A549 (cell line): ENCODE data around the gene KRT37. TPM values are rescaled to one million over a fixed set of nuclear protein-coding genes. Genes with fewer than 3 reads are reported as not detected.
"Not testable (repeated sequence)": the region's sequence is repeated elsewhere in the genome, so short reads cannot be mapped to it uniquely, and the experiment has no call there.

Source experiments
- ATAC-seq, 2 experiments: fragments of 200-7000 bp in 1 of 2; fragments of >200 bp in 1 of 2; cut with Nextera tagmentation in 1 of 2; cut with Tn5 transposase in 1 of 2; 3 replicates each; pipeline versions ENCODE4 v1.8.0 to v1.9.1; 2018 to 2020; ENCODE audit warnings: mild to moderate bottlenecking in 1 of 2, moderate library complexity in 1 of 2
- CTCF ChIA-PET: fragments of 300-600 bp; sonication (Branson Sonifier 250); formaldehyde crosslinking; extraction: SDS; loops from one replicate; lab custom pipeline; 2021; ENCODE audit warnings: antibody characterized with exemption, inconsistent platforms; lab: Yijun Ruan, JAX
- POLR2A ChIA-PET: fragments of 350-600 bp; formaldehyde crosslinking; extraction: SDS; loops from one replicate; lab custom pipeline; 2021; ENCODE audit warnings: antibody characterized with exemption, inconsistent platforms; lab: Yijun Ruan, JAX
- DNase-seq, 2 experiments: peaks; one replicate each; pipeline versions ENCODE4 v3.0.0 to v3.0.0-alpha.2; 2011 to 2016; ENCODE audit warnings: low read depth in 1 of 2, low spot score in 1 of 2
- FAIRE-seq: peaks from 2 replicates; lab custom pipeline; 2011; peaks lifted over from hg19 to GRCh38; lab: Jason Lieb, UNC
- H3K27ac ChIP-seq, 2 experiments: fragments of >200 bp; sonication (Bioruptor Twin); formaldehyde crosslinking; 3 replicates each; pipeline ENCODE4 v1.5.1; 2016 to 2017
- H3K4me1 ChIP-seq: fragments of >200 bp; sonication (Bioruptor Twin); formaldehyde crosslinking; 3 replicates; pipeline ENCODE4 v1.6.1; 2016
- H3K4me2 ChIP-seq: fragments of >200 bp; sonication (Bioruptor Twin); formaldehyde crosslinking; 3 replicates; pipeline ENCODE4 v1.6.1; 2016
- H3K4me3 ChIP-seq: fragments of >200 bp; sonication (Bioruptor Twin); formaldehyde crosslinking; 3 replicates; pipeline ENCODE4 v1.5.1; 2016
- H3K9me3 ChIP-seq: fragments of >200 bp; sonication (Bioruptor Twin); formaldehyde crosslinking; 3 replicates; pipeline ENCODE4 v1.6.1; 2016
- CBX2 ChIP-seq: fragments of 200-600 bp; sonication (generic); IDR thresholded peaks from 2 replicates; pipeline ENCODE4 v1.6.1; 2016; ENCODE audit warnings: low read depth, mild to moderate bottlenecking, borderline replicate concordance
- CHD2 ChIP-seq: fragments of 150-350 bp; IDR thresholded peaks from 2 replicates; pipeline ENCODE4 v1.6.1; 2014; ENCODE audit warnings: low read length; ENCODE audit not compliant: partially characterized antibody
- CHD4 ChIP-seq: fragments of 200-600 bp; sonication (generic); IDR thresholded peaks from 2 replicates; pipeline ENCODE4 v1.6.1; 2016; ENCODE audit warnings: antibody characterized with exemption, mild to moderate bottlenecking, borderline replicate concordance
- CTCF ChIP-seq: fragments of >200 bp; sonication (Bioruptor Twin); formaldehyde crosslinking; IDR thresholded peaks from 3 replicates; pipeline ENCODE4 v1.5.1; 2016
- E2F6 ChIP-seq: IDR thresholded peaks from 2 replicates; pipeline ENCODE4 v1.6.1; 2012; ENCODE audit warnings: low read depth, borderline replicate concordance
- EHMT2 ChIP-seq: fragments of 200-600 bp; sonication (generic); IDR thresholded peaks from 2 replicates; pipeline ENCODE4 v1.6.1; 2016; ENCODE audit warnings: antibody characterized with exemption, low read depth, mild to moderate bottlenecking, moderate library complexity
- EP300 ChIP-seq, 2 experiments: fragments of >200 bp; sonication (Bioruptor Twin); formaldehyde crosslinking; IDR thresholded peaks; 2 replicates in 1 of 2; 3 replicates in 1 of 2; pipeline ENCODE4 v1.6.1; 2016 to 2017
- FOSB ChIP-seq: fragments of 250-450 bp; sonication (Bioruptor Pico); IDR thresholded peaks from 2 replicates; pipeline ENCODE4 v1.5.0; 2020; ENCODE audit warnings: mild to moderate bottlenecking, moderate library complexity
- FOSL2 ChIP-seq, 2 experiments: fragments of 450-650 bp in 1 of 2; fragments of >200 bp in 1 of 2; sonication (Bioruptor Twin) in 1 of 2; formaldehyde crosslinking; IDR thresholded peaks; 2 replicates each; pipeline versions ENCODE4 v1.5.0 to v1.6.1; 2016 to 2020; ENCODE audit warnings: mild to moderate bottlenecking in 1 of 2, moderate library complexity in 1 of 2
- GATA3 ChIP-seq: IDR thresholded peaks from 2 replicates; pipeline ENCODE4 v1.6.1; 2012; ENCODE audit warnings: borderline replicate concordance
- HDAC2 ChIP-seq: fragments of 200-600 bp; sonication (generic); IDR thresholded peaks from 2 replicates; pipeline ENCODE4 v1.6.1; 2016
- HMGXB4 ChIP-seq: fragments of 250-450 bp; sonication (Bioruptor Pico); IDR thresholded peaks from 2 replicates; pipeline ENCODE4 v1.5.0; 2021; ENCODE audit warnings: mild to moderate bottlenecking, moderate library complexity, borderline replicate concordance
- HOXA7 ChIP-seq: fragments of 250-450 bp; sonication (Bioruptor Pico); IDR thresholded peaks from 2 replicates; pipeline ENCODE4 v1.5.0; 2020; ENCODE audit warnings: mild to moderate bottlenecking, moderate library complexity
- HOXB13 ChIP-seq: fragments of 250-450 bp; sonication (Bioruptor Pico); IDR thresholded peaks from 2 replicates; pipeline ENCODE4 v1.5.0; 2020; ENCODE audit warnings: low read depth, mild to moderate bottlenecking, moderate library complexity
- JUN ChIP-seq, 2 experiments: fragments of >200 bp; sonication (Bioruptor Twin); formaldehyde crosslinking; IDR thresholded peaks; 2 replicates in 1 of 2; 3 replicates in 1 of 2; pipeline ENCODE4 v1.6.1; 2016 to 2017
- JUNB ChIP-seq: fragments of >200 bp; sonication (Bioruptor Twin); formaldehyde crosslinking; IDR thresholded peaks from 2 replicates; pipeline ENCODE4 v1.6.1; 2016
- MAFK ChIP-seq: fragments of 450-650 bp; IDR thresholded peaks from 2 replicates; pipeline ENCODE4 v1.6.1; 2014; ENCODE audit not compliant: partially characterized antibody
- NFE2L2 ChIP-seq: fragments of 150-350 bp; conservative IDR thresholded peaks from 2 replicates; pipeline ENCODE4 v1.6.1; 2014; ENCODE audit warnings: low read length
- POLR2A ChIP-seq: IDR thresholded peaks from 2 replicates; pipeline ENCODE4 v1.6.1; 2012; ENCODE audit warnings: mild to moderate bottlenecking, low read length
- POLR2AphosphoS2 ChIP-seq: conservative IDR thresholded peaks from 2 replicates; pipeline ENCODE4 v1.6.1; 2012; ENCODE audit warnings: low read length, improper control_type of control experiment, inconsistent platforms
- RARB ChIP-seq: fragments of 250-450 bp; sonication (Bioruptor Pico); IDR thresholded peaks from 2 replicates; pipeline ENCODE4 v1.8.0; 2021; ENCODE audit warnings: mild to moderate bottlenecking, moderate library complexity
- RFX5 ChIP-seq: fragments of 450-650 bp; IDR thresholded peaks from 2 replicates; pipeline ENCODE4 v1.7.1; 2014; ENCODE audit warnings: antibody characterized with exemption, mild to moderate bottlenecking, moderate library complexity
- TP53 ChIP-seq: fragments of 250-450 bp; sonication (Bioruptor Pico); IDR thresholded peaks from 2 replicates; pipeline ENCODE4 v1.5.0; 2021; ENCODE audit warnings: mild to moderate bottlenecking, moderate library complexity
- USF2 ChIP-seq: fragments of 450-650 bp; IDR thresholded peaks from 2 replicates; pipeline ENCODE4 v1.6.1; 2014; ENCODE audit warnings: antibody characterized with exemption
- WGBS: methylation state at CpG from one replicate; pipeline ENCODE4 v1.1.6; 2017; ENCODE audit errors: missing lambda C conversion rate; 5-methylcytosine and 5-hydroxymethylcytosine counted together
- polyA plus RNA-seq, 4 experiments: library from polyadenylated mRNA; depleted of rRNA in 3 of 4; stranded (reverse); fragments of >200 nt; fragmentation: RNase III in 1 of 4; extraction: RNeasy Plus Mini Kit Qiagen cat#74134 plus additional on column Dnase treatment in 1 of 4; gene quantifications; 2 replicates in 3 of 4; 3 replicates in 1 of 4; pipeline ENCODE4 v1.2.3, GENCODE V29; 2011 to 2017

Gene KRT37
- polyA plus RNA-seq, 2 of the 4 experiments (the other 2 are of a cell fraction), result not detected

GRCh38 chr17:41428591-41429291 lies 4.4 kb upstream of the KRT37 start:
- no peak overlapping the region for H3K27ac ChIP-seq
- TF ChIP-seq GATA3 (no peak), E2F6 (no peak), CHD4 (no peak), HMGXB4 (CRISPR knock-in tag) (no peak), FOSL2 (IDR thresholded peaks at IDR 0.05) (no peak), FOSL2 (CRISPR knock-in tag; IDR thresholded peaks at IDR 0.05) (peak; percentile 39; the same call in 1 of the 2 replicates), RFX5 (no peak), USF2 (no peak)
- TF ChIP-seq, all 56 proteins: peak for 1
- H3K9me3 ChIP-seq, result no peaks in the 10 kb centered on the region
- FAIRE-seq (no peak), ATAC-seq (0 out of 6 replicates have a peak, but pooled peaks of 1 of the 2 experiments have one; percentile 59), DNase-seq (no peak)
- 57% methylated on average over 4 of the region's 4 CpGs for WGBS
- CTCF ChIA-PET, result interaction anchor here (1.3 to 1.4 kb wide), 2 partner anchors 11 to 220 kb away, joined by 3 to 5 read pairs; no protein-coding TSS in a partner anchor
- H3K4me1 ChIP-seq, result no peaks in the 10 kb centered on the region
- POLR2A ChIA-PET, result no interaction called here
- no peak overlapping the region for H3K4me3 ChIP-seq
- no peak overlapping the region for H3K4me2 ChIP-seq

GRCh38 chr17:41422586-41422985 lies 1.8 kb downstream of the KRT37 start:
- ATAC-seq, H3K27ac ChIP-seq, DNase-seq, POLR2A ChIA-PET, H3K4me3 ChIP-seq, FAIRE-seq, H3K4me1 ChIP-seq, H3K9me3 ChIP-seq, H3K4me2 ChIP-seq: not testable (repeated sequence)
- CTCF ChIA-PET, result interaction anchor here (1.0 to 1.8 kb wide), 3 partner anchors 17 to 65 kb away, joined by 3 to 4 read pairs (median 3); no protein-coding TSS in a partner anchor
- 71% methylated on average over 9 of the region's 11 CpGs for WGBS

GRCh38 chr17:41421617-41422016 lies 2.8 kb downstream of the KRT37 start:
- 0 out of 3 replicates have a peak, but pooled peaks cover 4% of the 10 kb centered on the region for H3K4me1 ChIP-seq
- no peak for DNase-seq
- ATAC-seq, result no peak
- POLR2A ChIA-PET, result no interaction called here
- H3K4me2 ChIP-seq, result no peak overlapping the region
- no peak overlapping the region for H3K27ac ChIP-seq
- 66% methylated on average over 4 of the region's 4 CpGs for WGBS
- no peaks in the 10 kb centered on the region for H3K9me3 ChIP-seq
- CTCF ChIA-PET, result interaction anchor here (1.0 to 1.1 kb wide), 2 partner anchors 18 to 66 kb away, joined by 3 read pairs; no protein-coding TSS in a partner anchor
- FAIRE-seq, result no peak
- no peak overlapping the region for H3K4me3 ChIP-seq
- no peak for TF ChIP-seq JUNB
- TF ChIP-seq POLR2A, result no peak
- TF ChIP-seq EHMT2, result no peak
- TF ChIP-seq GATA3, result no peak
- no peak for TF ChIP-seq HOXB13 (CRISPR knock-in tag)
- no peak for TF ChIP-seq CHD2
- no peak for TF ChIP-seq RFX5
- no peak for TF ChIP-seq FOSB (CRISPR knock-in tag)
- no peak for TF ChIP-seq TP53 (CRISPR knock-in tag)
- TF ChIP-seq EP300 (IDR thresholded peaks at IDR 0.05), result no peak
- TF ChIP-seq POLR2AphosphoS2, result no peak
- TF ChIP-seq CBX2, result no peak
- TF ChIP-seq CTCF, result no peak
- no peak for TF ChIP-seq HOXA7
- TF ChIP-seq MAFK, result no peak
- no peak for TF ChIP-seq HDAC2
- TF ChIP-seq JUN (IDR thresholded peaks at IDR 0.05), result no peak
- TF ChIP-seq NFE2L2, result no peak
- no peak for TF ChIP-seq RARB (CRISPR knock-in tag)
